Endodermal cell (in vitro differentiated cells): Measurements from ENCODE around the gene CTSA. TPM values are rescaled to one million over a fixed set of nuclear protein-coding genes. Genes with fewer than 3 reads are reported as not detected.

Experiments
- DNase-seq: peaks from one replicate; pipeline ENCODE4 v3.0.0-alpha.2; 2017
- H3K27ac ChIP-seq: 2 replicates; pipeline ENCODE4 v1.5.1; 2013; ENCODE audit warnings: mild to moderate bottlenecking, low read depth, low read length, moderate library complexity
- H3K27me3 ChIP-seq: 2 replicates; pipeline ENCODE4 v1.6.1; 2013; ENCODE audit warnings: mild to moderate bottlenecking, low read length, moderate library complexity; ENCODE audit not compliant: insufficient read depth, control insufficient read depth, poor library complexity, severe bottlenecking
- H3K36me3 ChIP-seq: 2 replicates; pipeline ENCODE4 v1.7.0; 2013; ENCODE audit warnings: mild to moderate bottlenecking, low read length, moderate library complexity; ENCODE audit not compliant: control insufficient read depth, insufficient read depth
- H3K4me1 ChIP-seq: one replicate; pipeline ENCODE4 v1.7.0; 2013; ENCODE audit warnings: low read length; ENCODE audit not compliant: control insufficient read depth, insufficient read depth
- H3K4me3 ChIP-seq: 2 replicates; pipeline ENCODE4 v1.5.1; 2013; ENCODE audit warnings: mild to moderate bottlenecking, low read length, moderate library complexity
- H3K9ac ChIP-seq: 2 replicates; pipeline ENCODE4 v1.6.1; 2013; ENCODE audit warnings: mild to moderate bottlenecking, low read length, moderate library complexity; ENCODE audit not compliant: poor library complexity, severe bottlenecking; ENCODE audit errors: extremely low read depth
- H3K9me3 ChIP-seq: 2 replicates; pipeline ENCODE4 v1.6.1; 2013; ENCODE audit warnings: mild to moderate bottlenecking, low read length, moderate library complexity; ENCODE audit not compliant: control insufficient read depth
- H3K27ac Mint-ChIP-seq: 2 replicates; pipeline ENCODE4 v1.8.0; 2020; ENCODE audit warnings: mixed read lengths
- H3K27me3 Mint-ChIP-seq: 2 replicates; pipeline ENCODE4 v1.8.0; 2021; ENCODE audit warnings: mild to moderate bottlenecking, mixed read lengths; ENCODE audit not compliant: insufficient read depth
- H3K36me3 Mint-ChIP-seq: 2 replicates; pipeline ENCODE4 v1.8.0; 2020; ENCODE audit warnings: low read depth, mixed read lengths
- H3K4me1 Mint-ChIP-seq: 2 replicates; pipeline ENCODE4 v1.8.0; 2020; ENCODE audit warnings: mixed read lengths
- H3K4me3 Mint-ChIP-seq: 2 replicates; pipeline ENCODE4 v1.8.0; 2020; ENCODE audit warnings: mild to moderate bottlenecking, moderate library complexity, mixed read lengths
- H3K9me3 Mint-ChIP-seq: 2 replicates; pipeline ENCODE4 v1.8.0; 2020; ENCODE audit warnings: mild to moderate bottlenecking, mixed read lengths
- CTCF ChIP-seq: fragments of 200-600 bp; sonication (generic); conservative IDR thresholded peaks from 2 replicates; pipeline ENCODE4 v1.5.0; 2021; ENCODE audit warnings: antibody characterized with exemption, mild to moderate bottlenecking
- WGBS, 2 experiments: methylation state at CpG; one replicate each; pipeline versions ENCODE4 v1.1.5 to v1.1.7; 2013; ENCODE audit warnings: missing lambda C conversion rate in 2 of 2, mixed read lengths in 1 of 2; ENCODE audit not compliant: insufficient coverage in 1 of 2, insufficient read length in 1 of 2; 5-methylcytosine and 5-hydroxymethylcytosine counted together
- total RNA-seq, 2 donors: library from RNA; stranded (reverse); fragmentation: NEBNext Ultra II Directional in 1 of 2; extraction: Animal tissue kit (Norgen Biotek cat#: 25700) in 1 of 2; gene quantifications; 2 replicates in 1 of 2; 3 replicates in 1 of 2; pipeline ENCODE4 v1.2.1, GENCODE V29; 2021

Gene CTSA
- total RNA-seq, 2 donors from 2014 or later = 70.7 to 84.8 TPM

GRCh38 chr20:45850926-45851325 is 40.2 kb upstream of the CTSA start:
- Histone ChIP-seq H3K36me3 (peaks cover 53% of the 10 kb centered on the region), H3K4me1 (peaks cover 6% of the 10 kb centered on the region), H3K9me3 (peaks cover 21% of the 10 kb centered on the region), H3K9ac (no peak overlapping the region), H3K4me3 (no peak overlapping the region), H3K27ac (no peak overlapping the region), H3K27me3 (no peaks in the 10 kb centered on the region)
- Mint-ChIP-seq H3K4me1 (peaks cover 28% of the 10 kb centered on the region), H3K36me3 (peaks cover 52% of the 10 kb centered on the region), H3K27ac (no peak overlapping the region), H3K9me3 (peaks cover 7% of the 10 kb centered on the region), H3K4me3 (no peak overlapping the region), H3K27me3 (no peaks in the 10 kb centered on the region)
- DNase-seq = no peak
- TF ChIP-seq CTCF = no peak
- WGBS, 2 experiments = 95 to 100% methylated on average over 1 of the region's 1 CpG

- Histone ChIP-seq H3K27ac (no peak overlapping the region), H3K9ac (no peak overlapping the region), H3K27me3 (no peaks in the 10 kb centered on the region), H3K36me3 (peaks cover 47% of the 10 kb centered on the region), H3K9me3 (peaks cover 21% of the 10 kb centered on the region), H3K4me3 (no peak overlapping the region), H3K4me1 (peaks cover 6% of the 10 kb centered on the region)
- TF ChIP-seq CTCF = no peak
- no peak for DNase-seq
- peaks cover 7% of the 10 kb centered on the region for H3K9me3 Mint-ChIP-seq
- H3K4me3 Mint-ChIP-seq = no peak overlapping the region
- no peaks in the 10 kb centered on the region for H3K27me3 Mint-ChIP-seq
- peaks cover 46% of the 10 kb centered on the region for H3K36me3 Mint-ChIP-seq
- no peak overlapping the region for H3K27ac Mint-ChIP-seq
- peaks cover 31% of the 10 kb centered on the region for H3K4me1 Mint-ChIP-seq
These were observed 39.6 kb upstream of the CTSA start for GRCh38 chr20:45851501-45851900.

- Mint-ChIP-seq H3K27ac (no peak overlapping the region), H3K9me3 (peaks cover 7% of the 10 kb centered on the region), H3K4me1 (peaks cover 34% of the 10 kb centered on the region), H3K4me3 (no peak overlapping the region), H3K27me3 (no peaks in the 10 kb centered on the region), H3K36me3 (peaks cover 41% of the 10 kb centered on the region)
- no peak overlapping the region for H3K9ac ChIP-seq
- H3K27ac ChIP-seq = no peak overlapping the region
- H3K4me3 ChIP-seq = no peak overlapping the region
- peaks cover 41% of the 10 kb centered on the region for H3K36me3 ChIP-seq
- WGBS, 2 experiments = 88 to 95% methylated on average over 4 to 6 of the region's 6 CpGs
- no peak for DNase-seq
- TF ChIP-seq CTCF = no peak
- H3K4me1 ChIP-seq = peaks cover 6% of the 10 kb centered on the region
- H3K9me3 ChIP-seq = peaks cover 21% of the 10 kb centered on the region
- H3K27me3 ChIP-seq = no peaks in the 10 kb centered on the region
These were observed 38.8 kb upstream of the CTSA start for GRCh38 chr20:45852326-45852725.
